ENCODE data around the gene MEIS3.
"Not testable (repeated sequence)": the region's sequence is repeated elsewhere in the genome, so short reads cannot be mapped to it uniquely, and the experiment has no call there.

The MEIS3 gene

DNA sequence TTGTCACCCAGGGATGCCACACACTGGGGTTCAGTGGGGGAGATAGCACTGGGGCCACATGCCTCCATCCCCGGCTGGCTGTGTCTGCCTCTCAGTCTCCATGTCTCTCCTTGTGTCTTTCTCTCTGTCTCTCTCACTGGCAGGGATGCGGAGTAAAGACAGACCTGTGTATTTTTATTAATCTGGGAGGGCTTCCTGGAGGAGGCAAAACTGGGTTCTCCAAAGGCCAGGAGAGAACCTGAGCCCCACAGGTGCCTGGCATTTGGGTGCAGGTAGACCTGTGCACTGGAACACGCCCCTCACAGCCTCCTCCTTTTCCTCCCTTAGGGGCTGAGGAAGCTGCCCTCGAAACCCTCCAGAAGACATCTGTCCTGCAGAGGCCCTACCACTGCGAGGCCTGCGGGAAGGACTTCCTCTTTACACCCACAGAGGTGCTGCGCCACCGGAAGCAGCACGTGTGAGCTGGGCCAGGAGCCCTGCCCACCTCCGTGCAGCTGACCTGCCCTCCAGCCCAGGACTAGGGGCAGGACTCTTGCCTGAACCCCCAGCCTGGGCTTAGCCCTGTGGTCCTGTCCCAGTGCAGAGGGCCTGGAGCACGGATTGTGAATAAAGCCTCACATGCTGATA lies 37.6 kb downstream of the MEIS3 start:
- DNase-seq = no peak

DNA sequence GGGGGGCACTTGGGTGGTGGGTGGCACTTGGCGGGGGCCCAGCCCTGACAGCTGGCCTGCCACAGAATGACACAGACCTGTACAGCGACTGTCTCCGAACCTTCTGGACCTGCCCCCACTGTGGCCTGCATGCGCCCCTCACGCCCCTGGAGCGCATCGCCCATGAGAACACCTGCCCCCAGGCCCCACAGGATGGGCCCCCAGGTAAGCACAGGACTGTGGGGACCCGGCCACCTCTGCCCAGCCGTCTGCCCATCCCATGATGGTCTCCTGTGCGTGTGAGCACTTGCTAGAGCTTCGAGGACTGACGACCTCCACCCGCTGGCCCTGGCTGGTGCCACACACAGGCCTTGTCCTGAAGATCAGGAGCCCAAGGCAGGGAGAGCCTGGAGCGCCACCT lies 38.2 kb downstream of the MEIS3 start:
- no peak for DNase-seq

DNA sequence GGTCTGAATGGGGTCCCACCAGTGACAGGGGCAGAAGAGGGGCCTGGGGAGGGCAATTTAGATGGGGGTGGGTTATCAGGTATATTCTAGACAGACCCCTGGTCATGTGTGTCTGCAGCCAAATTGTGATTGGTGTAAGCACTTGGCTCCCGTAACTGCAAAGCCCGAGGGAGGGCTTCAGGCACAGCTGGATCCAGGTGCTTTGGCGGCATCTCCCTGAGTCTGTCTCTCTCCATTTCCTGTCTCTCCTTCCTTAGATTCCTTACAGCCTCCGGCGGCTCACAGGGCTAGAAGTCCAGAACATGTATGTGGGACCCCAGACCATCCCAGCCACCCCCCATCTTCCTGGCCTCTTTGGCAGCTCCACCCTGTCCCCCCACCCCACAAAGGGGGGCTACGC lies 38.8 kb downstream of the MEIS3 start:
- DNase-seq = no peak

DNA sequence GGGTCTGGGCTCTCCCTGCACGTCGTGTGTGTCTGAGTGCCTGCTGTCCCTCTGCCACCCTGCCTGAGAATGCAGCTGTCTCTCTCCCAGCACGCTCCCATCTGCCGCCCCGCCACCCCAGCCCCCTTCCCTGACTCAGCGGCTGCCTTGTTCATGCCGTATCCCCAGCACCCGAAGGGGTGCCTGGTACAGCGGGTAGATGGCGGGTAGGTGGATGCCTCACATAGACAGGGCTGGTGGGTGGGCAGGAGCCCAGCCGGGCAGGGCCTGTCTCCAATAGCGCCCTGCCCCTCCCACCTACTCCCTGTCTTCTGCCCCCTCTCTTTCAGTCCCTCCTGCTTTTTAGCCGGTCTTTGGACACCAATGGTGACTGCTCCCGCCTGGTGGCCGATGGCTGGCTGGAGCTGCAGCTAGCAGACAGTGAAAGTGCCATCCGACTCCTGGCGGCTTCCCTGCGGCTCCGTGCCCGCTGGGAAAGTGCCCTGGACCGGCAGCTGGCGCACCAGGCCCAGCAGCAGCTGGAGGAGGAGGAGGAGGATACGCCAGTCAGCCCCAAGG lies 39.9 kb downstream of the MEIS3 start:
- no peak for DNase-seq

DNA sequence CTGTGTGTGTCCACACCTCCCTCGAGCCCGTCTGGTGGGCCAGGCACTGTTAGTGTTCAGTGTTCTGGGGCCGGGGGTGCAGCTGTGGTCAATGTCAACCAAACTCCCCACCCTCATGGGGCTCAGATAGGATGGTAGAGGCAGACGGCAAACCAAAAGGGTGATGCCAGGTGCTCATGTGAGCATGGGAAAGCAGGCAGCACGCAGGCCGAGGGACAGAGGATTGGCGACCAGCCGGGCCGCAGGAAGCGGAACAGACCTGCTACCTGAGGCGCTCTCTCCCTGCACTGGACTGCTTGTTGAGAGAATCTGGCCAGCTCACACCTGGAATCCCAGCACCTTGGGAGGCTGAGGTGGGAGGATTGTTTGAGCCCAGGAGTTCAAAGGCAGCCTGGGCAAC lies 41.1 kb downstream of the MEIS3 start:
- no peak for DNase-seq

DNA sequence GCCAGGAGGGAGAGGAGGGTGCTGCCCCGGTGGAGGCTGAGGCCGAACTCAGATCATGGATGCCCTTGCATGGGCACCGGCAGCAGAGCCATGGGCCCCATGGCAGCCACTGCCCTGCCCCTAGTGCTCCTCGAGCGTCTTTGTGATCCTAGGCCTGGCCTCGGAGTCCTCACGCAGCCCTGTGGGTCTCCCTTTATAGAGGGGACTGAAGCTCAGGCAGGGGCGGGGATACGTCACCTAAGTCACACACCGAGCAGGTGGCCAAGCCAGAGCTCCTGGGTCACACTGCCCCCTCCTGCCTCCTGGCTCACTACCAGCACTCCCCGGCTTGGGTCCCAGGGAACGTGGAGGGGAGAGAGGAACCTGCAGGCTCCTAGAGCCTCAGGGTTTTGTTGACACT lies 41.5 kb downstream of the MEIS3 start:
- DNase-seq = no peak

DNA sequence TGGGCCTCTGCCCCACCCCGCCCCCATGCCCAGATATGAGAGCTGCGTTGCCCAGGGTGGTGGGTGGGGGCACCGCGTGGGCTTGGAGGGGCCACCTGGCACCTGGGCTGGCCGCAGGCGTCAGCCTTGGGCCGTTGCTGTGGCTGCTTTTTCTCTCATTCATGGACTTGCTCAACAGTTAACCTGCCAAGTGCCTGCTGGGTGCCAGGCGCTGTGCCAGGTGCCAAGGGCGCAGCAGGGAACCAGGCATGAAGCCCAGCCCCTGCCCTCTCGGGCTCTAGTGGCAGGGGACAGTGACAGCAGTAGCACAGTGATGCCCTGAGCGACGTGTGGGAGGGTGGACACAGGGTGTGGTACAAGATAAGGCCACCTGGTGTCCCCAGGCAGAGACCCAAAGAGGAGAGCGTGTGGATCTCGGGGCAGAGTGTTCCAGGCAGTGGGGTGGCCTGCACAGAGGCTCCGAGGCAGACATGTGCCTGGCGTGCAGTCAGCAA lies 42.1 kb downstream of the MEIS3 start:
- no peak for DNase-seq

DNA sequence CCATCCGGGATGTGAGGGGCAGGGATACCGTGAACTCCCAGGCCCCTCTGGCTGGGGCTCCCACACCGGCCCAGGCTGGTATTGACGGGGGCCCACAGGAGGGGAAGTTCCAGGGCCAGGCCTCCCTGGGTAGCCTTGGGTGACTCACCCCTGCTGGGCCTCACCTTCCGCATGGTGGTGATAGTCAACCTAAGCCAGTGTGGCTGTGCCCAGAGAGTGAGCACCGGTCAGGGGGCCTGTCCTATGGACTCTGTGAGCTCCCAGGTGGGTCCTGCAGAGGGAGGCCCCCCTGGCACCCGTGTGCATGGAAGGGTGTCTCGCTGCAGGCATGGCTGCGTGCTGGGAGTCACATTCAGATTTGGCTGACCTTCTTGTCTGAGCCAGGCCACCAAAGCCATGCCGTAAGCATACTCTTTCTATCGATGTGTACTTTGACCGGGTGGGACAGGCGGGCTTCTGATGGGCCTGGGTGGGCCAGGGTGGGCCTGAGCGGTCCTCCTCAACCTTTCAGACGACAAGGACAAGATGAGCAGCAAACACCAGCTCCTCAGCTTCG lies 42.7 kb downstream of the MEIS3 start:
- no peak for DNase-seq

DNA sequence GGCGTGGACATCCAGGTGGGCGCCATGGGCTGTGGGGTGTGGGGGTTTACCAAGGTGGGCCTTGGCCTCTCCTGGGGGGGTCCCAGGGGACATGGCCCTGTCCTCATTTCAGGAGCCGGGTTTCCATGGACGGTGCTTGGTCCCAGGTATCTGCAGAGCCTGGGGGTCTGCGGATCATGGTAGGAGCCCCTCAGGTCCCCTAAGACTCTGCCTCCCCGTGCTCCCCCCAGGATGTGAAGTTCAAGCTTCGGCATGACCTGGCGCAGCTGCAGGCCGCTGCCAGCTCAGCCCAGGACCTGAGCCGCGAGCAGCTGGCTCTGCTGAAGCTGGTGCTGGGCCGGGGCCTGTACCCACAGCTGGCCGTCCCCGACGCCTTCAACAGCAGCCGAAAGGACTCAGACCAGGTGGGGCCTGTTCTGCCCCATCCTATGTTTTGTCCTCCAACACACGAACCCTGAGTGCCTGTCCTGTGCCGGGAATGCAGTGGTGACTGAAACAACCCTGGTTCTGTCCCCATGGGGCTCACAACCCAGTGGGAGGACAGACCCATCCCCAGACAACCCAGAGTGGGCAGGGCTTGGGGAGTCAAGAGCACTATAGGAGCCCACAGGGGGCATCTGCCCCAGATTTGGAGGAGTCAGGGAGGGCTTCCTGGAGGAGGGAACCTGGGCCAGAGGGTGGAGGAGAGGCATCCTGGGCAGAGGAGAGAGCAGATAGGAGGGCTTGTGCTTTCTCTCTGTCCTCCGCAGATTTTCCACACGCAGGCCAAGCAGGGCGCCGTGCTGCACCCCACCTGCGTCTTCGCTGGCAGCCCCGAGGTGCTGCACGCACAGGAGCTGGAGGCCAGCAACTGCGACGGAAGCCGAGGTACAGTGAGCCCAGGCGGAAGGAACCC lies 43.4 kb downstream of the MEIS3 start:
- DNase-seq = no peak

DNA sequence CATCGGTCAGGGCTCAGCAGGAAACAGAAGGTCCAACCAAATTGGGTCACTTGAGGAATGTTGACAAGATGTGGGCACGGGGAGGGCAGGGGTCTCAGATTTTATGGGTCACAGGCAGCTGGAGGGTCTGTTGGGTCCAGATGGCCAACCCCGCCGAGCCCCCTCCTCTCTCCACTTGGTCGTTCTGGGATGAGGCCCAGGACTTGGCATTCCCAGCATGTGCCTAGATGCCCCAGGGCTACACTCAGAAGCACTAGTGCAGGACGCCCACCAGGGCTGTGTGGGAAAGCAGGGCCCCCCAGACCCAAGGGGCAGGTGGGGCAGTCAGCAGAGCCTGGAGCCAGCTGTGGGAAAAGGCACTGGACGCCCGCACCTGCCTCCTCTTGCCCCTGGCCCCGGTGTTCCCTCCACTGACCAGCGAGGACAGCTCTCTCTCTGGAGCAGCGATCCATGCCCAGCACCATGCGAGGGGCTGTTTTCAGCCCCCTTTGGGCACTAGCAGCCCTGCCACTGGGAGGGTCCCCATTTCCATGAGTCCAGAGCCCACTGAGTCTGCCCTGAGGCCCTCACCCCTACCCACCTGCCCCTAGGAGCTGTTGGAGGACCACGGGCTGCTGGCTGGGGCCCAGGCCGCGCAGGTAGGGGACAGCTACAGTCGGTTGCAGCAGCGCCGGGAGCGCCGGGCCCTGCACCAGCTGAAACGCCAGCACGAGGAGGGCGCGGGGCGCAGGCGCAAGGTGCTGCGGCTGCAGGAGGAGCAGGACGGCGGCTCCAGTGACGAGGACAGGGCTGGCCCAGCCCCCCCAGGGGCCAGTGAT lies 44.2 kb downstream of the MEIS3 start:
- no peak for DNase-seq

DNA sequence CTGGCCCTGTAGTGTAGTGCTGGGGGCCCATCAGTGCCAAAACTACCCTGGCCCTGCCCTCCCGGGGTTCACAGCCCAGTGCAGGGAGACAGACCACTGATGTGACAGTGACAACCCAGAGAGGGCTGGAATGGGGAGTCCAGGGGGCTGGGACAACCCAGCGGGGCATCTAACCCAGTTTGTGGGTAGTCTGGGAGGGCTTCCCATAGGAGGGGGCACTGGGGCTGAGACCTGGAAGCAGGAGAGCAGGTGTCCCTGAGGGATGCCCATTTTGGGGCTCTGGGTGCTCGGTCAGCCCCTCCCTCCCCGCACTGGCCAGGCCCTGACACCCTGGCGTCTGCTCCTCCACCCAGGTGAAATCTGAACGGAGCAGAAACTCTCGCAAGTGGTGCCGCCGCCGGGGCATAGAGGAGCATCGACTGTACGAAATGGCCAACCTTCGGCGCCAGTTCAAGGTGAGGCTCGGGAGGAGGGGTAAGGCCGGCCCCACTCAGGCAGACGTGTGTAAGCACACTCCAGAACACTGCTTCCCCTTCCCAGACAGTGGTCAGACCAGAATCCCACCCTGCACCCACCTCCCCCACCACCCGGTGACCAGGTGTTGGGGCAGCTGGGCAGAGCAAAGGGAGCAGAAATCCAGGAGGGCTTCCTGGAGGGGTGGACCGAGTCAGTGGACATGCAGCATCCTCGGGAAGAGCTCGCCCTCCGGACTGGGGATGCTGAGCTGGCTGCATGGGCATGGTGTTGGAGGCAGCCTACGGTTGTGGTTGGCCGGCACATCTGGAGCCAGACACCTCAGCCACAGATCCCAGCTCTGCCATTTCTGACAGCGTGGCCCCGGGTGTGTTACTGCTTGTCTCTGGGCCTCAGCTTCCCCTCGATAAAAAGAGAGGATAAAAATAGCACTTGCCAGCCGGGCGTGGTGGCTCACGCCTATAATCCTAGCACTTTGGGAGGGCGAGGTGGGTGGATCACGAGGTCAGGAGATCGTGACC lies 45.8 kb downstream of the MEIS3 start:
- no peak for DNase-seq

DNA sequence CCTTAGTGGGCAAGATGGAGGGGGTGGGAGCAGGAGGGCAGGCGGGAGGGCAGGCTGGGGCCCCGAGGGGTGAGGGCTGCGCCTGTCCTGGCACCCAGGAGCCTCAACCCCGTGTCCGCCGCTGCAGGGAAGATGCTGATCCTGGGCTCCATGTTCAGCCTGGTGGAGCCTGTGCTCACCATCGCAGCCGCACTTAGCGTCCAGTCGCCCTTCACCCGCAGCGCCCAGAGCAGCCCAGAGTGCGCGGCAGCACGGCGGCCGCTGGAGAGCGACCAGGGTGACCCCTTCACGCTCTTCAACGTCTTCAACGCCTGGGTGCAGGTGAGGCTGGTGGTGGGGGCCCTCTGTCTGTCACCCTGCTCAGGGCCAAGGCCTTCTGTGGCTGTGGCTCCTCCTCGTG lies 46.7 kb downstream of the MEIS3 start:
- DNase-seq = no peak

DNA sequence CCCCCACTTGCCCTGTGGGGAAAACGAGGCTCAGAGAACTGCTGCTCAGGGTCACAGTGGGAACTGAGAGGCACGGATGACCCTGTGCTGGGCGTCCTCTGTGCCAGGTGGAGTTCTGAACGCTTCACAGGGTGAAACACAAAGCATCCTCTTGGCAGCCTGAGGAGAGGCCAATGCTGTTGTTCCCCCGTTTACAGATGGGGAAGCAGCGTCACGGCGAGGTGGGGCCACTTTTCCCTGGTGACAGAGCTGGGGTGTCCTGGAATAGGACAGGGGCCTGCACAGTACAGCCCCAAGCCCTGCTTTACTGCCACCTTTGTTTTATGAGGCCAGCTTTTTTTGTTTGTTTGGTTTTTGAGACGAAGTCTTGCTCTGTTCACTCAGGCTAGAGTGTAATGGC lies 48.1 kb downstream of the MEIS3 start:
- no peak for DNase-seq

DNA sequence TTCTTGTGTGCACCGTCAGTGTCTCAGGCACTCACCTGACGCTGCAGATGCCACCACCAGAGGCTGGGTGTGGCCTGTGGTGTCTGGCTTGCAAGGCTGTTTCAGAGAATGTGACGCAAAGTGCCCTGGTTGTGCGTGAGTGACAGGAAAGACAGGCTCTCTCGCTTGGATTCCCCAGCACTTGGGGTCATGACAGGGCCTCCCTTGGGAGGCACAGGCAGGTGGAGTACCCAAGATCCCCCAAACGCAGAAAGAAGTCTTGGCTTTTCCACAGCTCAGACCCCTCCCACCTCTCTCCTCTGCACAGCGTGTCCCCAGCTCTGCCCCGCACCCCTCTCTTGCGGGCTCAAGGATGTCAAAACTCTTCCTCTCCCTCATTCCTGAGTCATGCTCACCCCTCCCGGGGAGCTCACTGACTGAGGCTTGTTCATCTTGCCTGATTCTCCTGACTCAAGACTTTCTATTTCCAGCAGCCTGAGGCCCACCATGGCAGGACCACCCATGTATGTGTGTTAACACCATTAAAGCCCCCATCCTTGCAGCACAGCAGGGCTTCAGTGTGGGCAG lies 49.2 kb downstream of the MEIS3 start:
- no peak for DNase-seq

DNA sequence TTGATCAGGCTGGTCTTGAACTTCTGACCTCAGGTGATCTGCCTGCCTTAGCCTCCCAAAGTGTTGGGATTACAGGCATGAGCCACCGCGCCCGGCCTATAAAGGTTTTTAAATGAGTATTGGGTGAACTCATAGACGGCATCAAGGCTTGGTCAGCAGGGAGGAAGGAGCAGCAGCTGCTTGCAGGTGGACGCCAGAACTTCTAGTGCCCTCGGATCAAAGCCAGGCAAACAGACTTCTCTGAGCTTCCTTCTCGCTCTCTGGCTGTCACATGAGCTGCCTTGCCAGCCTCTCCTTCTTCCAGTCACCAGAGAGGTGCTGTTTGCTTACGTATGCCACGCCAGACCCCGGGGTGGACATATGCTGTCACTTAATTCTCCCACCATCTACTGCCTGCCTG lies 53.9 kb downstream of the MEIS3 start:
- not testable (repeated sequence) for DNase-seq

DNA sequence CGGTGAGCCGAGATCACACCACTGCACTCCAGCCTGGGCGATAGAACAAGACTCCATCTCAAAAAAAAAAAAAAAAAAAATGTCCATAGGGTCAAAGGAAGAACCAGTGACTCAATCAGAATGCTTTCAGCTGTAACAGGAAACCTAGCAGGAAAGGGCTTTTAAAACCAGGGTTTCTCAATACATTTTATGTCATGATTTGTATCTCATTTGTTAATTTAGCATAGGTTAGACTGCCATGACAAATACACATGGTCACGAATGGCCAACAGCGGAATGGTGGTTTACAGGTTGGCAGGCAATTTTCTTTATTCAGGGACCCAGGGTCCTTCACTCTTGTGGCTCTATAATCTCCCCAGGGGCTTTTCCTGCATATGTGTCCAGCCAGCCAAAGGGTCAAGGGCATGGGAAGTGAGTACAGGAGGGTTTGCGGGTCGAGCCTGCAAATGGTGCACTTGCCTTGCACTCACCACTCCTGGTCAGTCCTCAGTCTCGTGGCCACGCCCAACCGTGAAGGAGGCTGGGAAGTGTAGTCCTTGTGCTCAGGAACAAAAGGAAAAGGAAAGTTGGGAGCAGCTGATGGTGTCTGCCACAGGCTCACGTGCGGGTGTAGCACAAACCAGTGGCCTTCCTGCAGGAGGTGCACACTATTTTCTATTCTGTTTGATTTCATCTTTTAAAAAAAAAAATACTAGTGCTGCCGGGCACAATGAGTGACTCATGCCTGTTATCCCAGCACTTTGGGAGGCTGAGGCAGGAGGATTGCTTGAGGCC lies 55.4 kb downstream of the MEIS3 start:
- DNase-seq = no peak

DNA sequence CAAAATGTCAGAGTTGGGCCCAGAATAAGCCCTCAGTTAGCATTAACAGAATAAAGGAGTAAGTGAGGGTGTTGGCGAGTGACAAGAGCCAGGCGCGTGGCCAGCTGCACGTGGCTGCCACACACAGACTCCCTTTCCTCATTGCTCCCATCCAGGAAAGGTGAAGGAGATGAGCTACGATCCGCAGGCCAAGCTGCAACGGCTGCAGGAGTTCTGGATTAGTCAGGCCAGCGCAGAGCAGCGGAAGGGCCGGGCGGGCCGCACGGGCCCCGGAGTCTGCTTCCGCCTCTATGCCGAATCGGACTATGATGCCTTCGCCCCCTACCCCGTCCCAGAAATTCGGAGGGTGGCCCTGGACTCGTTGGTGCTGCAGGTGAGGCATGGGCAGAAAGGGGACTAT lies 57.0 kb downstream of the MEIS3 start:
- no peak for DNase-seq

DNA sequence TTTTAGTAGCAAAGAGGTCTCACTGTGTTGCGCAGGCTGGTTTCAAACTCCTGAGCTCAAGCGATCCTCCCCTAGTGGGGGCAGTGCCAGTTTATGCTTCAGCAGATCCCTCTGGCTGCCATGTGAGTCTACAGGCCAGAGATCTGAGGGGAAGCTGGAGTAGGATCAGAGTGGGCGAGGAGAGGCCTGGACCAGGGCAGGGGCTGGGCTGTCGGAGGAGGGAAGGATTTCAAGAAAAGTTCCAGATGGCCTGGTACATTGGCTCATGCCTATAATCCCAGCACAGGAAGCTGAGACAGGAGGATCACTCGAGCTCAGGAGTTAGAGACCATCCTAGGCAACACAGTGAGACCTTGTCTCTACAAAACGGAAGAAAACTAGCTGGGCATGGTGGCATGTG lies 60.4 kb downstream of the MEIS3 start:
- no peak for DNase-seq

DNA sequence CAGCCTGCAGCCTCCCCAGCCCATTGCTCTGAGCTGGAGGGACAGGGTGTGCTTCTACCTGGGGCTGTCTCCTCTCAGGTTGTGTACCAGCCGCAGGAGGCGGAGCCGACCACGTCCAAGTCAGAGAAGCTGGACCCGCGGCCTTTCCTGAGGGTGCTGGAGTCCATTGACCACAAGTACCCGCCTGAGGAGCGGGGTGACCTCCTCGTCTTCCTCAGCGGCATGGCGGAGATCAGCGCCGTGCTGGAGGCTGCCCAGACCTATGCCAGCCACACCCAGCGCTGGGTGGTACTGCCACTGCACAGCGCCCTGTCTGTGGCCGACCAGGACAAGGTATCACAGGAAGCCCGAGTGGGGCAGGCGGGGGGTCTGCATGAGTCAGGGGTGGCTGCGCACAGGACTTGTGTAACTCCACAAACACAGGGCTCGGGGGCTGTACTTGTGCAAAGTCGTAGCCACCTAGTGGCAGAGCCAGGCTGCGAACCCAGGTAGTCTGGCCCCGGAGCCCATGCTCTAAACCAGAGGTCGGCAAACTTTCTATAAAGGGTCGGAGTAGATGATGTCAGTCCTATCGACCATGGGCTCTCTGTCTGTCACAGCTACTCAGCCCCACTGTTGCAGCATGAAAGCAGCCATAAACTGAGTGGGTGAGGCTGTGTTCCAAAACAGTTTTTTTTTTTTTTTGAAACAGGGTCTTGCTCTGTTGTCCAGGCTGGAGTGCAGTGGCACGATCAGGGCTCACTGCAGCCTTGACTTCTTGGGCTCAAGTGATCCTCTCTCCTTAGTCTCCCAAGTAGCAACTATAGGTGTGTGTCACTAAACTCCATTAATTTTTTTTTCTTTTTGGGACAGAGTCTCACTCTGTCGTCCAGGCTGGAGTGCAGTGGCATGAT lies 61.3 kb downstream of the MEIS3 start:
- DNase-seq = no peak

Data from NCI-H774 (cell line).